Raji (cell line): ENCODE data around the gene ADGB.

Source experiments
- POLR2A ChIP-seq: IDR thresholded peaks from 2 replicates; pipeline ENCODE4 v1.6.1; 2011; ENCODE audit warnings: low read depth, low read length, control low read depth; ENCODE audit not compliant: insufficient read depth

Gene ADGB

GRCh38 chr6:146601352-146601751 lies 2.6 kb downstream of the ADGB start:
- TF ChIP-seq POLR2A: no peak

- no peak for TF ChIP-seq POLR2A
Observed at GRCh38 chr6:146602526-146602925, 3.8 kb downstream of the ADGB start.

GRCh38 chr6:146613947-146614346 lies 15.2 kb downstream of the ADGB start:
- no peak for TF ChIP-seq POLR2A

- TF ChIP-seq POLR2A: no peak
Observed at GRCh38 chr6:146620655-146621054, 21.9 kb downstream of the ADGB start.

- no peak for TF ChIP-seq POLR2A
Observed at GRCh38 chr6:146628350-146628749, 29.6 kb downstream of the ADGB start.

GRCh38 chr6:146634022-146634421 lies 35.2 kb downstream of the ADGB start:
- no peak for TF ChIP-seq POLR2A

GRCh38 chr6:146635165-146635564 lies 36.4 kb downstream of the ADGB start:
- no peak for TF ChIP-seq POLR2A

- no peak for TF ChIP-seq POLR2A
Observed at GRCh38 chr6:146636481-146636880, 37.7 kb downstream of the ADGB start.

GRCh38 chr6:146642921-146643320 lies 44.1 kb downstream of the ADGB start:
- TF ChIP-seq POLR2A: no peak

- TF ChIP-seq POLR2A: no peak
Observed at GRCh38 chr6:146650799-146651481, 52.2 kb downstream of the ADGB start.

GRCh38 chr6:146651482-146651863 lies 52.7 kb downstream of the ADGB start:
- no peak for TF ChIP-seq POLR2A

GRCh38 chr6:146657432-146657831 lies 58.7 kb downstream of the ADGB start:
- TF ChIP-seq POLR2A: no peak

GRCh38 chr6:146664871-146665360 lies 66.1 kb downstream of the ADGB start:
- no peak for TF ChIP-seq POLR2A

- no peak for TF ChIP-seq POLR2A
Observed at GRCh38 chr6:146666909-146667308, 68.1 kb downstream of the ADGB start.

- TF ChIP-seq POLR2A: no peak
Observed at GRCh38 chr6:146670161-146670560, 71.4 kb downstream of the ADGB start.

GRCh38 chr6:146673069-146673468 lies 74.3 kb downstream of the ADGB start:
- no peak for TF ChIP-seq POLR2A

- no peak for TF ChIP-seq POLR2A
Observed at GRCh38 chr6:146679386-146679785, 80.6 kb downstream of the ADGB start.
